ENCODE data around the gene RAET1E.
"Not testable (repeated sequence)": the region's sequence is repeated elsewhere in the genome, so short reads cannot be mapped to it uniquely, and the experiment has no call there.

The RAET1E gene

GRCh38 chr6:149889326-149889725, 8.6 kb downstream of the RAET1E start:
- no peak for DNase-seq (ENCODE audit: low spot score)

- DNase-seq (ENCODE audit: low spot score), result peak; percentile 65
Measured at GRCh38 chr6:149888659-149889058, 9.3 kb downstream of the RAET1E start.

- no peak for DNase-seq (ENCODE audit: low spot score)
Measured at GRCh38 chr6:149888093-149888492, 9.8 kb downstream of the RAET1E start.

- DNase-seq (ENCODE audit: low spot score), result peak; percentile 72
Measured at GRCh38 chr6:149887343-149887742, 10.6 kb downstream of the RAET1E start.

DNA sequence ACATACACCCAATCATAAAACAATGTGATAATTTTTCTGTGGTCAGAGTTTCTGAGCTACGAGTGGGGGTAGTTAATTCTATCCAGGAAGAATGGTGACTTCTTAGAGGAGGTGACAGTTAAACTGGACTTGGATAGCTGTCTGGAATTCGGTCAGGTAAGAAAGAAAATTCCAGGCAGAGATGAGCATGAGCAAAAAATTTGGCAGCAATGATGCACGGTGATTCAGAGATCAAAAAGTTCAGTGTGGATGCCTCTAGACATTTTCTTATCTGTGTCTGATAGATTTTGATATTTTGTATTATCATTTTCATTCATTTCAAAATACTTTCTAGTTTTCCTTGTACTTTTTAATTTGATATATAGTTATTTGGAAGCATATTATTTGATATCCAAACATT, 12.0 kb downstream of the RAET1E start:
- DNase-seq (ENCODE audit: low spot score), result no peak

DNA sequence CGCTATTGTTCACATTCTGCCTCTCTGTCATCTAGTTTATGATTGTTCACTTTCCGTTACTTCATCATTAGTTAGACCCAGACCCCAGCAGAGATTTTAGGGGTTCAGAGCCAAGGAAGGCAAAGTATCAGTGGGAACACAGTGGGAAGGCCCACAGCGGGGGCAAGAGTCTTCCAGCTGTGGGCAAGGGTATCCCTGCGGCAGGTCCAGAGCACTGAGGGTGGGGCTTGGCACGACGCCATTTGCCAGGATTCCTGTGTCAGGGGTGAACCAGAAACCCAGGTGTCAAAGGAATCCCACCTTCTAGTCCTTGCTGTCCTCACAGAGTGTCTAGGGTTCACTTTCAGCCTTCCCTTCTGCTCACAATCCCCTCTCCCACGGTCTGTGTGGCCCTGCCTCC, 13.3 kb downstream of the RAET1E start:
- no peak for DNase-seq (ENCODE audit: low spot score)

DNA sequence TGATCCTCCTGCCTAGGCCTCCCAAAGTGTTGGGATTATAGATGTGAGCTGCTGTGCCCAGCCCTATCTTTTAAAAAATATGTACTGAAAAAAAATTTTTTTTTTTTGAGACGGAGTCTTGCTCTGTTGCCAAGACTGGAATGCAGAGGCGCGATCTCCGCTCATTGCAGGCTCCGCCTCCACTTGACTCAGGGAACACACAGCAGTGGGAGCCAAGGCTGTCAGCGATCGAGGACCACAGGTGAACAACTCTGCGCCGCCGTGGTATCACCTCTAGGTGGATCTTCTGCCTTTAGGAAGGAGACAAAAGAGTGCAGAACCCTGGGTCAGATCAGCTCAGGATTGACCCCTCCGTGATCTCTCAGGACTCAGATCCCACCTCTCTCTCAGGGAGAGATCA, 13.7 kb downstream of the RAET1E start:
- DNase-seq (ENCODE audit: low spot score), result no peak

DNA sequence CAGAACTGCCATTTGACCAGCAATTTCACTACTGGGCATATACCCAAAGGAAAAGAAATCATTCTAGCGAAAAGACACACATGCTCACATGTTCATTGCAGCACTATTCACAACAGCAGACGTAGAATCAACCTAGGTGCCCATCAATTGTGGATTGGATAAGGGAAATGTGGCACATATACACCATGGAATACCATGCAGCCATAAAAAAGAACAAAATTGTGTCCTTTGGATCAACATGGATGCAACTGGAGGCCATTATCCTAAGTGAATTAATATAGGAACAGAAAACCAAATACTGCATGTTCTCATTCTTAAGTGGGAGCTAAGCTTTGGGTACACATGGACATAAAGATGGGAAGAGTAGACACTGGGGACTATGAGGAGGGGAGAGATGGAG, 16.1 kb downstream of the RAET1E start:
- DNase-seq (ENCODE audit: low spot score), result no peak

DNA sequence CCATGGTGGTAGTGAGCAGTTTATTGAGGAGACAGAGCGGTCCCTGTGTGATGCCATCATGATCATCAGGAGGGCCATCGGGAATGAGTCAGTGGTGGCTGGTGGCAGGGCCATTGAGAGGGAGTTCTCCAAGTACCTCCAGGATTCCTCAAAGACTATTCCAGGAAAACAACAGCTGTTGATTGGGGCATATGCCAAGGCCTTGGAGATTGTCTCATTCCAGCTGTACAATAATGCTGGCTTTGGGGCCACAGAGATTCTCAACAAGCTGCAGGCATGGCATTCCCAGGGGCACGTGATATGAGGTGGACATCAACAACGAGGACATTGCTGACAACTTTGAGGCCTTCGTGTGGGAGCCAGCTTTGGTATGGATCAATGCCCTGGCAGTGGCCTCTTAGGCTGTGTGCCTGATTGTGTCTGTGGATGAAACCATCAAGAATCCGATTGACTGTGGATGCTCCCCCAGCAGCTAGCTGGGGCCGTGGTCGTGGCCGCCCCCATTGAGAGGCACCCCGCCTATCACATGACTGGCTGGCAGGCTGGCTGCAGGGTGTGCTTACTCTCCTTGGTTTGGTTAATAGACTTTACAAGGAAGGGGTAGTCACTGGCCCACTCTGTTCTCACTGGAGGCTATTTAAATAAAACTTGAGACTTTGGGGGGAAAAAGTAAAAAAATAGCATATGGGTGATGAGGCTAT, 16.7 kb downstream of the RAET1E start:
- no peak for DNase-seq (ENCODE audit: low spot score)

- no peak for DNase-seq (ENCODE audit: low spot score)
Measured at GRCh38 chr6:149877659-149878058, 20.3 kb downstream of the RAET1E start.

DNA sequence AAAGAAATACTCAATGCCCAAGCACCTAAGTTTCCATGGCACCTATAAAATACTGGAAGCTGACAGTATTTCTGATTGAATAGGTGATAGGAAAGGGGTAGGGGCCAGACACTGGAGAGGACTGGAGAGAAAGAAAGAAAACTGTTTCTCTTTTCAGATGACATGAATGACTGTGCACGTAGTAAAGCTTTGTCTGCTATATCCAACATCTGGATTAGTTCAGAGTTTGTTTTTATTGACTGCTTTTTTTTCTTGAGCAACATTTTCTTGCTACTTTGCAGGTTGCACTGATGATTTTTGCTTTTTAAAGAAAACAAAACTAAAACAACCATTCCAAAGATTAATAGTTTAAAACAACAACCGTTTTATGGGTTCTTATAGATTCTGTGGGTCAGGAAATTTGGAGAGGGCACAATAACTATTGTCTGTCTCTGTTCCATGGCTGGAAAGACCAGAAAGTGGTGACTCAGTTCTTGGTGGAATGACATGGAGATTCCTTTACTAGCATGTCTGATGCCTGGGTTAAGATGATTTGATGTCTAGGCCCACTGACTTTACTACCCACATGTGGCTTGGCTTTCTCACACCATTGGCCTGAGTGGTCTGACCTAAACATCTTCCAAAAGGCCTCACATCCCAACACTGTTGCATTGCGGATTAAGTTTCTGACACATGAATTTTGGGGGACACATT, 21.5 kb downstream of the RAET1E start:
- DNase-seq (ENCODE audit: low spot score), result peak; percentile 48

DNA sequence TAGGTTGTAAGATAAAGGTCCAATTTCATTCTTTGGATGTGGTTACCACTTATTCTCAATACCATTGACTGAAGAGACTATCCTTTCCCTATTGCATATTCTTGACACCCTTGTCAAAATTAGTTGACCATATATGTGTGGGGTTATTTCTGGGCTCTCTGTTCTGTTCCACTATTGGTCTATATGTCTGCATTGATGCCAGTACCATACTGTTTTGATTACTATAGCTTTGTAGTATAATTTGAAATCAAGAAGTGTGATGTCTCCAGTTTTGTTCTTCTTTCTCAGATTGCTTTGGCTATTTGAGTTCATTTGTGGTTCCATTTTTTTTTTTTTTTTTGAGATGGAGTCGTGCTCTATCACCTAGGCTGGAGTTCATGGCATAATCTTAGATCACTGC, 25.7 kb downstream of the RAET1E start:
- no peak for DNase-seq (ENCODE audit: low spot score)

DNA sequence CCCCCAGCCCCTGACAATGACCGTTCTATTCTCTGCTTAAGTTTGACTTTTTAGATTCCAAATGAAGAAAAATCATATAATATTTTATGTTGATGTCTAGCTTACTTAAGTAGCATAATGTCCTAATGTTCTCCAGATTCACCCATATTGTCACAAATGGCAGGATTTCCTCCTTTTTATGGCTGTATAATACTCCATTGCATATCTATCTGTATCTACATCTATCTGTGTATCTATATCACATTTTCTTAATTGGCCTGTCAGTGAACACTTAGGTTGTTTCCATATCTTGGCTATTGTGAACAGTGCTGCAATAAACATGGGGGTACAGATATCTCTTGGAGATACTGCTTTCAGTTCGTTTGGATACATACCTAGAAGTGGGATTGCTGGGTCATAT, 26.7 kb downstream of the RAET1E start:
- DNase-seq (ENCODE audit: low spot score), result no peak

GRCh38 chr6:149869275-149869892, 28.5 kb downstream of the RAET1E start:
- DNase-seq (ENCODE audit: low spot score), result no peak

DNA sequence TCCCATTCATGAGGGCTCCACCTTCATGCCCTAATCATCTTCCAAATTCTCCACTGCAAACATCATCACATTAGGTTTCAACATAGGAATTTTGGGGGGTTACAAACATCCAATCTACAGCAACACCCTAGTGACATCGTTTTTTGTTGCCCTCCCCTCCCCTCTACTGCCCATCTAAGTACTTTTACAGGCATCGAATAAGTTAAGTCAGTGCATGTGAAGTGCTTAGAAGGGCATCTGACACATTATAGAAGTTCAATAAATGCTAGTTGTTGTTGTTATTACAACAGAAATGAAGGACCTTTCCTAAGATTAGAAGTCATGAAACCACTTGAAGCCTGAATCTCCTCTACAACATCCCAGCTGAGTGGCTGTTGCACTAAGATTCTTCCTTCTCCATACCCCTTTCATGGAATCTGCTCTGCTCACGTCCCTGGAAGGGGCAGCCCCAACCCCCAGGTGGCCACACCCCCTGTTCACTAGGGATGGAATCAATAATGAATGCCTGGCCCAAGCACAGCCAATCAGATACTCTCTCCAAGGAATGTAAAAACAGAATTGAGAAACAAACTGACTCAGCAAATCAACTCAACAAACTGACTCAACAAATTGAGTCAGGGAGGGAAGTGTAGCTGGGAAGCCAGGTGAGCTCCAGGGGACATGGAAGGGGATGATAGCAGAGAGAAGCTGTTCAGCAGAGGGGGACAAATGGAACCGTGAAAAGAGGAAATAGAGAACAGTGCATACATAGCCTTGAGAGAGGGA, 29.9 kb downstream of the RAET1E start:
- peak; percentile 59 for DNase-seq (ENCODE audit: low spot score)

GRCh38 chr6:149864578-149865535, 33.1 kb downstream of the RAET1E start:
- DNase-seq (ENCODE audit: low spot score), result peak; percentile 74

- DNase-seq (ENCODE audit: low spot score), result peak; percentile 96
Measured at GRCh38 chr6:149863698-149864577, 34.0 kb downstream of the RAET1E start, which contains the start of gene LRP11. Gene LRP11, minus strand, starts transcription at chr6:149864359. Its CDS starts 339 bp downstream, at chr6:149864020.

GRCh38 chr6:149862922-149863697, 34.8 kb downstream of the RAET1E start:
- peak; percentile 83 for DNase-seq (ENCODE audit: low spot score)

DNA sequence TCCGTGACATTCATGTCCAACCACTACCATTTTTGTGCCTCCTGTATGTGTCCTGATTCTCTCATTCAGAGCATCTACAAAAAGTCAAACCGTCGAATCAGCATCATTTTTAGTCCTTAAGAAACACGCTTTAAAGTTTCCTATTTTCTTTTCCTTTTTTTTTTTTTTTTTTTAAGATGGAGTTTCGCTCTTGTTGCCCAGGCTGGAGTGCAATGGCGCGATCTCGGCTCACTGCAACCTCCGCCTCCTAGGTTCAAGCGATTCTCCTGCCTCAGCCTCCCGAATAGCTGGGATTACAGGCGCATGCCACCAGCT, 35.5 kb downstream of the RAET1E start:
- not testable (repeated sequence) for DNase-seq (ENCODE audit: low spot score)
